Measurements from ENCODE around the gene RNF157.
"Not testable (repeated sequence)": the region's sequence is repeated elsewhere in the genome, so short reads cannot be mapped to it uniquely, and the experiment has no call there.

RNF157 gene

DNA sequence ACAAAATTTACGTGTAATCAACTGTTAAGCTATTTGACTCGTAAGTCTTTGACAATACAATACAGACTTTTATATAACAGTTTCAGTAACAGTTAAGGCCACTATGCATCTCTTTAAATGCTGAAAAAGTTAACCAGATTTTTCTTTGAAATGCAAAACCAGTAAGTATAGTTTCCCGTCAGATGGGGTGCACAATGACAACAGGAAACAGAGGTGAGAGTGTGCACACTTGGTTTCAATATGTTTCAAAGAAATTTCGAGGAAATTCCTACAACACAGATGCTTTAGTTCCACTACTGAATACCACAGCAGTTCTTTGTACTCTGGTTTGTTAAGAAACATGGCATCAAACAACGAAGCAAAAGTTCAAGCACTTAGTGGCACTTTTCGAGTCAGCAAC lies 48.4 kb downstream of the RNF157 start:
- no peak for DNase-seq (ENCODE audit: low read depth, low spot score)

- no peak for DNase-seq (ENCODE audit: low read depth, low spot score)
Measured at GRCh38 chr17:76189741-76190140, 50.6 kb downstream of the RNF157 start.

DNA sequence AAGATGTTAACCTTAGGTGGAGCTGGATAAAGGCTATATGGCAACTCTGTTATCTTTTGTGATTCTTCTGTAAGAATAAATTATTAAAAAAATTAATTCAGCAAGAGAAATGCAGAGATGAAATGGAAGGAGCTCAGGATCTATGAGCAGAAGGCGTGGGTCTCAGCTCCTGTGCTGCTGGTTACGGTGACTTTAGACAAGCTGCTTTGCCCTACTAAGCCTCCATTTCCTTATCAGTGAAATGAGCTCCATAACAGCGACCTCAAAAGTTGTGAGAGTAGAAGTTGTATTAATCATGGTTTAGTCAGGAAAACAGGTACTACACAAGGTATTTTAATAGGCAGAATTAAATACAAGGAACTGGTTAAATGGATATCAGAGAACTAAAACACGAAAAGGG lies 51.0 kb downstream of the RNF157 start:
- no peak for DNase-seq (ENCODE audit: low read depth, low spot score)

DNA sequence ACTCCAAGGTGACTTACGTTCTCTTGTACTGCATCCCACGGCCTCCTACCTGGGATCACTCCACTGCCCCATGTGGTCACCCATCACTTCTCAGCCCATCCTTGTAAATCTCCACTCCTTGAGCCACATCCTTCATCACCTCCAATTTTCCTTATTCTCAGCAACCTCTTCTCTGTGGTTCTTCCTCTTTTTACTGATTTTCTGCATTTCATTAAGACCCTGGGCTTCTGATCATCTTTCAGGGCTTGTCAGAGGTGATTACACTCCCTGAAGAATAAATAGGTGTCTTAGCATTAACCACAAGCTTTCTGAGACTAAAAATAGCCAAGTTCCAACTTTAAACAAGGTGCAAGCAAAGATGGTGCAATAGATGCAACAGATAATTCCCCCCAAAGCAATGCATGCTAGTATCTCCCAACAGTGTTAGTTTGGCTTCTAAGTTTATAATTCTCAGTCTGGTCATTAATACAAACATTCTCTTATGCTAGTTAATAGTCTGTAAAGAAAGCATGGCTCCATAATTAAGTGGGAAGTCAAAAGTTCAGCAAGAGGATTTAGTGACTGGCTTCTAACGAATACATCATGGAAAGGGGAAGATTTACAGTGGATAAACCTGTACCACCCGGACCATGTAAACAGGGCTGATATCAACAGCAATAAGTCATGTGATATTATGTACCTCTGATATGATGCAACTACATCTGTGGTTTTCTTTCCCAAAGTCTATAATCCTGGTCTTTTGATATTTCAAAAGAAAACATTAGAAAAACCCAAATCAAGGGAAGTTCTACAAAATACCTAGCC lies 51.9 kb downstream of the RNF157 start:
- DNase-seq (ENCODE audit: low read depth, low spot score), result no peak

DNA sequence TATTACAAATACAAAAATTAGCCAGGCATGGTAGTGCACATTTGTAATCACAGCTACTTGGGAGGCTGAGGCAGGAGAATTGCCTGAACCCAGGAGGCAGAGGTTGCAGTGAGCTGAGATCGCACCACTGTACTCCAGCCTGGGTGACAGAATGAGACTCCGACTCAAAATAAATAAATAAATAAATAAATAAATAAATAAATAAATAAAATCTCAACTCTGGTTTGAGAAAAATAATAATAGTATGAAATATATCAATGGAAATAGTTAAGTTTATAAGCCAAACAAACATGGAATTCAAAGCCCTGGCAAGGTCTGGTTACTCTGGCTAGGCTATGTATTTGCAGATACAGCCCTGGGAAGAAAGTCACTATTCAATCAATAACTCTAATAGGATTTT lies 53.5 kb downstream of the RNF157 start:
- DNase-seq (ENCODE audit: low read depth, low spot score), result not testable (repeated sequence)

DNA sequence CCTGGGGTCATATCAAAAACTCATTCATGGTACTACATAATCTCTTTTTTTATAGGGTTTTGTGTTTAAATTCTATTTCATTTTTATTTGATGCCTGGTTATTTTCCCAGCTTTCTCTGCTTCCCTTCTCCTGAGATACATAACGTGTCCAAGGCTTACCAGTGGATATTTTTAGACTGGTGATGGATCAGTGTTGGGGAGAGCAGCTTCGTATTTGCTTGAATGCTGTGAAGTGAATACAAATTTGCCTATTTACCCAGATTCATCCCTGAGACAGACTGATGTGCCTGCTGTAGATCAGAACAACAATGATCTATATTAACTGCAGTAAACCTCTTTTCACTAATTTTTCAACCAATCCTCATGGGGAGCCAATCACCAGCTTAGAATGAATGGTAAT lies 56.0 kb downstream of the RNF157 start:
- no peak for DNase-seq (ENCODE audit: low read depth, low spot score)

GRCh38 chr17:76182016-76182764 lies 58.1 kb downstream of the RNF157 start:
- DNase-seq (ENCODE audit: low read depth, low spot score), result peak; percentile 91

DNA sequence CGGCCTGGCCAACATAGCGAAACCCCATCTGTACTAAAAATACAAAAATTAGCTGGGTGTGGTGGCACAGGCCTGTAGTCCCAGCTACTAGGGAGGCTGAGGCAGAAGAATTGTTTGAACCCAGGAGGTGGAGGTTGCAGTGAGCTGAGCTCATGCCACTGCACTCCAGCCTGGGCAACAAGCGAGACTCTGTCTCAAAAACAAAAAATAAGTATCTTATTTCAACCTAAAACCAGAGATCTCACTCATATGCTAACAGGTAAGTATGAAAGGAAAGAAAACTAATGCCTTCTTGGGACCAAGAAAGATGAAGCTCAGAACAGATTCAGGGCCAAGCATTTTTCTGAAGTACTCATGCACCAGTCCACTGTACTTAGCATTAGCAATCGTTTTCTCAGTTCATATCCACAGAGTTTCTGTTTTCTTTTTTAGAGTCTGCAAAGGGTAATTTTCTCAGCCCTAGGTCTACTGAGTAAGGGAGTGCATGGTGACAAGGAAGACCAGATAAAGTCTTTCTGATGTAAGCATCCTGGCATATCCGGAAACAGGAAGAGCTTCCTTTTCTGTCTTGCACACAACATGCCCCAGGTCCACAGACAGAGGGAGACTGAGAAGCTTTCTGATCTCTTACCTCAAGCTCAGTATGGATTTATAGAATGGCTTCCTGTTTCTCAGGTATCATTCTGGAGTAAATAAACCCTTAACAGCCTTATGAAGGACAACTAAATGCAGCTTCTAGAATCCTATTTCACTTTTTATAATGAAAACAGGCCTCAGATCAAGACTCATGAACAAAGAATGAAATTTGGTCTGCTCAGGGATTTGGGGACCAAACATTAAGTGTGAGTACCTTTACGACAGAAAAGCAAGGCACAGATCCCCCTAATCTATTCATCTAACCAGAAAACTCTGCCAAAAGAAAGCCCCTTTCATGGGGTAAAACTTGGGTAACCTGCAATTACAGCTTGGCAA lies 60.5 kb downstream of the RNF157 start:
- DNase-seq (ENCODE audit: low read depth, low spot score), result no peak

DNA sequence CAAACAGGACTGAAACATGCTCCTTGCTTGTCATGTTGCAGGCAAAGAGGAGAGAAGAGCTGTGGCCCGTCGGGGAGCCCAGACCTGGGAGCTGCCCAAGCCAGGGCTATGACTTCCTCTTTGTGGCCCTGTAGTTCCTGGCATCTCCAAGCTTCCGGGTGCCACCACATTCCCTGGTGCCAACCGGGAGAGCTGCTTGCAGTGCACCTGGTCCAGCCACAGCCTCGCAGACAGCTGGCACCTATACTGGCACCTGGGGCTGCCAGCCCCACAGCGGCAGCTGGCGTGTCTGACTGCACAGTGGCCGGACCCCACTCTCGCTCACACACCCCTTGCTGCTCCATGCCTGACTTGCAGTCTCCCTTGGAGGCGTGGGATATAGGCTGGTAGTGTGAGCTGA lies 62.2 kb downstream of the RNF157 start:
- no peak for DNase-seq (ENCODE audit: low read depth, low spot score)

DNA sequence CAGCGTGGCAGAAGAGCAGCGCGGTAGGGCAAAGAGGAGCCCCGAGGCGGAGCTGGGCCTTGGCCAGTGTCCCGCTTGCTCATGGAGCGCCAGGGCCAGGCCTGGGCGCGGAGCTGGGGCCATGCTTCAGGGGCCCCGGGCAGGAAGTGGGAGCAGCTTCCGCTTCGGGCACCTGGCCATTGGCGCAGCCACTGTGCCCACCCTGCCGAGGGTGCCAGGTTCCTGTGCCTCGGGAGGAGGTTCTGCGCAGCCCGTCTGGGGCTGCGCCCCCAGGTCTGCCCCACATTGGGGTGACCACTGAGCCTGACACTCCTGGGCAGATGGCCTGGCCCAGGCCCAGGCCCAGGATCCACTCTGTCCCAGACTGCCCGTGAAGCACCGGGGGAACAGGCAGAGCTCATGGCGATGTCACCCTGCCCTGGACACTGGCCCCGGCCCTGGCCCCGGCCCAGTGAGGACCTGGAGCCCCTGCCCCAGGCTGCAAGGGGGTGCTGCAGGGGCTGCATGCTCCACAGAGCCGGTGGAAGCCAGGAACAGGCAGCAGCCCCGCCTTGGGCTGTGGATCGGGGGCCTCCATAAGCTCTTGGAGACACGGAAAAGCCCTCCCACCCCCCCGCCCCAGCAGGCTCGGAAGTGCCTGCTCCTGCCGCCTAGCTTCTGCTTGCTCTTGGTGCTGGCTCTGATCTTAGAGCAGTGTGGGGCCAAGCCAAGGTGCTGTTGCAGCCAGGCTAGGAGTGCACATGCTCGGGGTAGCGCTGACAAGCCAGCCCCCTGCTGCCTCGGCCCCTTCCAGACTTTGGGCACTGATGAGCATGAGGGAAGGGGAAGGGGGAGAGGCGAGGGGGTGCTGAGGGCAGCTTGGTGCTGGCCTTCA lies 63.4 kb downstream of the RNF157 start:
- no peak for DNase-seq (ENCODE audit: low read depth, low spot score)

DNA sequence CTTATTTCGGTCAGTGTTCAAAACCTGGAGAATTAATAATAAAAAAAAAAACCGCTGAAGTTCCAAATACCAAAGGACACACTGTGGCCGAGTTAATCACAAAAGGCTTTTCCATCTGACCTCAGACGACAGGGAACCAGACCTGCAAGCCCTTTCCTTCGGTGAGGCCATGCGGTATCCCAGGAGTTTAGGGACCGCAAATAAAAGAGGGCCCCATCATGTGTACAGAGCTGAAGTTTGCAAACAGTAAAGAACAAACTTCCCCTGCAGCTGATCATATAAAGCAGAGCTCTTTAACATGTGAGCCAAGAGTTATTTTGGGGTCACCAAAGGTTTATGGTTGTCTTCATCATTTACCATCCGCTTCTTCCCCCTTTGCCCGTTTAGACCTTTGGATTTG lies 66.3 kb downstream of the RNF157 start:
- no peak for DNase-seq (ENCODE audit: low read depth, low spot score)

GRCh38 chr17:76173474-76173873 lies 66.8 kb downstream of the RNF157 start:
- no peak for DNase-seq (ENCODE audit: low read depth, low spot score)

GRCh38 chr17:76171706-76172105 lies 68.6 kb downstream of the RNF157 start:
- no peak for DNase-seq (ENCODE audit: low read depth, low spot score)

DNA sequence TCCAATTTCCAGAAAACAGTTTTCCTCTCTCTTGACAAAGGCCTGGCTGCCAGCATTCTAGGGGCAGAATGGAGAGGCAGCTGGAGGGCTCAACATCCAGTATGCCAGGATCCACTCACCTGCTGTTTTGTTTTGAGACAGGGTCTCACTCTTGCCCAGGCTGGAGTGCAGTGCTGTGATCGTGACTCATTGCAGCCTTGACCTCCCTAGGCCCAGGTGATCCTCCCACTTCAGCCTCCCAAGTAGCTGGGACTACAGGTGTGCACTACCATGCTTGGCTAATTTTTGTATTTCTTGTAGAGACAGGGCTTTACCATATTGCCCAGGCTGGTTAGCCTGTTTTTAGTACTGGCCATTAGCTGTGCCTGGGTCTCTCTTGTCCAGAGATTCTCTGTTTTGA lies 70.2 kb downstream of the RNF157 start:
- no peak for DNase-seq (ENCODE audit: low read depth, low spot score)

- DNase-seq (ENCODE audit: low read depth, low spot score), result no peak
Measured at GRCh38 chr17:76166906-76167305, 73.4 kb downstream of the RNF157 start.

- DNase-seq (ENCODE audit: low read depth, low spot score), result no peak
Measured at GRCh38 chr17:76166168-76166567, 74.1 kb downstream of the RNF157 start.

DNA sequence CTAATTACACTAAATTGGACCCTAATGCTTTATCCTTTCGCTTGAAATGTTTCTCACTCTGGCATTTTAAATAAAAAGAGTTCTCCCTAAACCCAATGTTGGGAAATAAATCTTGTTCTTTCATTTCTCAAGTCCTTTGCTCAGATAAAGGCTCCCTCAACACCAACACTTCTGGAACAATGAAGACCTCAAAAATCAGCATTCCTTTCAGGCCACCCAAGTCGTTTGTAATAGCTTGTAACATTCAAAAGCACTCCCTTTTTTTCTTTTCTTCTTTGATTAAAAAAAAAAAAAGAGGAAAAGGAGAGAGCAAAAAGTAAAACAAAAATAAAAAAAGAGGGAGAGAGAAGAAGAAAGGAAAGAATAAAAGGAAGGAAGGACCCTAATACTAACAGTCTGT lies 76.0 kb downstream of the RNF157 start:
- DNase-seq (ENCODE audit: low read depth, low spot score), result no peak

GRCh38 chr17:76163919-76164318 lies 76.4 kb downstream of the RNF157 start:
- no peak for DNase-seq (ENCODE audit: low read depth, low spot score)

- DNase-seq (ENCODE audit: low read depth, low spot score), result no peak
Measured at GRCh38 chr17:76161619-76162266, 78.5 kb downstream of the RNF157 start.

DNA sequence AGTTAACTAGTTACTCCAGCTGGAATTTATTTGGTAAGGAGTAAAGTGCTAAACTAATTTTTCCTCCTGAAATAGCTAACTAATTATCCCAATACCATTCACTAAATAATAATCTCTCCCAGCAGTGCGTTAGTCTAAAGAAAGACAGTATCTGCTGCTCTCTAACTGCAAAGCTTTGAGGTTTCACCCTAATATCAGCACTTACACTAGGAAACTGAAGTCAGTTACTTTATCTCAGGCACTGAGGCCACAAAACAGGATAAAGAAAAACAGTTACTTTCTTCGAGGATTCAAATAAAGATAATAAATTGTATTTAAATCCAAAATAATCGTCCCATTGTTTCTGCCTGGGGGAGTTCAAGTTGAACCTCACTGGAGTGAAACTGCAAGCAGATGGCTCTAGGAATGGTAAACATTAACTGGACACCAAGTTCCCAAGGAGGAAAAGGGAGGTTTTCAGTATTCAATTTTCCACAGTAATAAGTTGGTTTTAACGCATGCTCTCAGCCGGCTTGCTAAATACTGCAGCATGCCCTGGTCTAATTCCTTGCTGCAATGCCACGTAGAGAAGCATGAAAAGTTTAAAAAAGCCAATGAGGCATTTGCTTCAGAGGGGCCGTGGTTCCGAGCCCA lies 79.3 kb downstream of the RNF157 start:
- no peak for DNase-seq (ENCODE audit: low read depth, low spot score)

Measured in activated naive CD8-positive, alpha-beta T cell treated with anti-CD3 and anti-CD28 coated beads, Interleukin-2, amount 50 U/mL, for 16 hours (primary cell).